Islet of Langerhans (tissue), 1 donor: ENCODE measurements around the gene OR51E1.

ENCODE experiments used
- FAIRE-seq: peaks from one replicate; lab custom pipeline; 2011; peaks lifted over from hg19 to GRCh38; lab: Jason Lieb, UNC

The OR51E1 gene

DNA sequence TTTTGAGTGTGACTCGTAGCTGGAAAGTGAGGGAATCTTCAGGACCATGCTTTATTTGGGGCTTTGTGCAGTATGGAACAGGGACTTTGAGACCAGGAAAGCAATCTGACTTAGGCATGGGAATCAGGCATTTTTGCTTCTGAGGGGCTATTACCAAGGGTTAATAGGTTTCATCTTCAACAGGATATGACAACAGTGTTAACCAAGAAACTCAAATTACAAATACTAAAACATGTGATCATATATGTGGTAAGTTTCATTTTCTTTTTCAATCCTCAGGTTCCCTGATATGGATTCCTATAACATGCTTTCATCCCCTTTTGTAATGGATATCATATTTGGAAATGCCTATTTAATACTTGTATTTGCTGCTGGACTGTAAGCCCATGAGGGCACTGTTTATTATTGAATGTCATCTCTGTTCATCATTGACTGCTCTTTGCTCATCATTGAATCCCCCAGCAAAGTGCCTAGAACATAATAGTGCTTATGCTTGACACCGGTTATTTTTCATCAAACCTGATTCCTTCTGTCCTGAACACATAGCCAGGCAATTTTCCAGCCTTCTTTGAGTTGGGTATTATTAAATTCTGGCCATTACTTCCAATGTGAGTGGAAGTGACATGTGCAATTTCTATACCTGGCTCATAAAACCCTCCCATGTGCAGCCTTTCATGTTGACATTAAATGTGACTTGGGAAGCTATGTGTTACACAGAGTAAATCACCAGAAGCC is 11.0 kb downstream of the OR51E1 start:
- FAIRE-seq = no peak

GRCh38 chr11:4658629-4659445 is 15.1 kb downstream of the OR51E1 start:
- no peak for FAIRE-seq

GRCh38 chr11:4662876-4663275 is 19.1 kb downstream of the OR51E1 start:
- no peak for FAIRE-seq

DNA sequence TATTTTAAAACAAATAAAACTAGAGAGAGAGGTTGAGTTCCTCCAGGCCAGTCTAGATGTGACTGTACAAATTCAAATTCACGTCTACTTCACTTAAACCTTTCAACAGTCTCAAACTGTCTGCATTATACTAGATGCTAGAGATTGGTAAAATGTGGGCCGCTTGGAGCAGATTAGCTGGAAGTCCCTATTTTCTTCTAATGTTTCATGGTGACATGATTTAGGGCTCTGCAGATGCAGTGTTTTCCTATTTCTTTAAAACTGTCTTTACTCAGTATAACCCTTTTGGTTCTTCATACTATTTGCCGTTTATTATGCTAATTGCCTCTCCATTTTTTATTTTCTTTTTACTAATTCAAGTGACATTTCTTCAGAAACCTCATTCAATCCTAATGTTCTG is 20.4 kb downstream of the OR51E1 start:
- FAIRE-seq = no peak

GRCh38 chr11:4664786-4665185 is 21.0 kb downstream of the OR51E1 start:
- no peak for FAIRE-seq

DNA sequence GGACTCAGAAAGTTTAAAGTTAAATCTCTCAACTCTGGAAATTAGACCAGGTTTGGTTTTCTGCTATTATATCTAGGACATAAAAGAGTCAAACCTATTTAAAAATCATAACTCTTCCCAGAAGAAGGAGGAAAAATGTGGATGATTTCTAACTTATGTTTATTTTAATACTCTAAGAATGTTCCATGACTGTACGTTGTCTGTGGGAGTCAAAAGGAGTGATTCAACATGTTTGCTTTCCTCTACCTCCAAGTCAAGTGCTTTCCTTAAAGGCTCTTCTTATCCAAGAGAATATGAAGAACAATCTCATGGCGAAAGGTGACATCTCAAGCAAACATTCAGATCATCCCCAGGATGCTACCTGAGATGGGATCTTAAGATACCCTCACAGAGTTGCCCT is 21.6 kb downstream of the OR51E1 start:
- FAIRE-seq = no peak

DNA sequence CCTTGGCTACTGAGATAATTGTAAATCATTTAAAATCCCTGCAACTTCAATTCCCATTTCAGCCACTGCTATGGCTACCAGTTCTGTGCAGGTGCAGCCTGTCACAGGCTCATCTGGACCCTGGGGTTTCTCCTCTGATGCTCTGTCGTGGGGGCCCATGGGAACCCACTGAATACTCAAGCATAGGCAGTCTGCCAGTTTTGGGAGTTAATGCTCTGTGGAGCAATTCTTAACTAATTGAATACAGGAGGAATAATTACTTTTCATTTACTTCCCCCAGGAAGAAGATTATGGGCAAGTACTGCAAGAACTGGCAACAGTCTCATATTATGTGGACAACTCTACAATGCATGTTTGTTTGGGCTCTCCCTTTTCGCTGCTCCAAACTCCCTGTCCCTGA is 28.0 kb downstream of the OR51E1 start:
- FAIRE-seq = no peak

DNA sequence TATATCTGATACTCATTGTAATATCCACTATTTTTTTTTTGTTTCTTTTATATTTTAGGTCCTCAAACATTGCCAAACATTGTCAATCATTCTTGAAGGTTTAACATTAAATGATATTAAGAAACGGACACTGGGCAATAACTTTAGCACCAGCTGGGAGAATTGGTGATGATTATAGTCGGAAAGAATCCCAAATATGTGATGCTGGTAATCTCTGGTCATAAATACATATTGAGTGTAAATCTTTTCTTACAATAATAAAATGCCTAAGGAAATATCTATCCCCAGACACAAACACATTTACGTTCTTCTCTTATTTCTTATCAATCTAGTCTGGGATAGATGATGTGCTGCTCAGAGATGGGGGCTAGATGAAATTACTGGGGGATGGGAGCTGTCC is 28.7 kb downstream of the OR51E1 start:
- FAIRE-seq = no peak

GRCh38 chr11:4673781-4674180 is 30.0 kb downstream of the OR51E1 start:
- FAIRE-seq = no peak

GRCh38 chr11:4677948-4678347 is 34.2 kb downstream of the OR51E1 start:
- FAIRE-seq = no peak

DNA sequence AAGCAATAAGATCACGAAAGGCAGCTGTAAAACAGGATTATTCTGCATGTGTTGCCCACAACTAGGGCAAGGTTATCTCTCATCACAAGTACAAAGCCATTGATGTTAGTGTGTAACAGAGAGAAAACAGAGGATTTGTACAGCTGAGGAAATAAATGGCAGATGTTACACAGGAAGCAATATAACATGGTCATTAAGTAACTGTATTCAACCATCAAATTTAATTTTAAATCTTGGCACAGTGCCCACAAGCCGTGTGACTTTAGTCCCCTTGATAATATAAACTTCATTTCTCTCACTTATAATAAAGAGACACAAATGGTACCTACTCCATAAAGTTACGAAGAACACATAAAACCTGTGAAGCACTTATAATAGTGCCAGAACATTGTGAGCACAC is 36.6 kb downstream of the OR51E1 start:
- no peak for FAIRE-seq

DNA sequence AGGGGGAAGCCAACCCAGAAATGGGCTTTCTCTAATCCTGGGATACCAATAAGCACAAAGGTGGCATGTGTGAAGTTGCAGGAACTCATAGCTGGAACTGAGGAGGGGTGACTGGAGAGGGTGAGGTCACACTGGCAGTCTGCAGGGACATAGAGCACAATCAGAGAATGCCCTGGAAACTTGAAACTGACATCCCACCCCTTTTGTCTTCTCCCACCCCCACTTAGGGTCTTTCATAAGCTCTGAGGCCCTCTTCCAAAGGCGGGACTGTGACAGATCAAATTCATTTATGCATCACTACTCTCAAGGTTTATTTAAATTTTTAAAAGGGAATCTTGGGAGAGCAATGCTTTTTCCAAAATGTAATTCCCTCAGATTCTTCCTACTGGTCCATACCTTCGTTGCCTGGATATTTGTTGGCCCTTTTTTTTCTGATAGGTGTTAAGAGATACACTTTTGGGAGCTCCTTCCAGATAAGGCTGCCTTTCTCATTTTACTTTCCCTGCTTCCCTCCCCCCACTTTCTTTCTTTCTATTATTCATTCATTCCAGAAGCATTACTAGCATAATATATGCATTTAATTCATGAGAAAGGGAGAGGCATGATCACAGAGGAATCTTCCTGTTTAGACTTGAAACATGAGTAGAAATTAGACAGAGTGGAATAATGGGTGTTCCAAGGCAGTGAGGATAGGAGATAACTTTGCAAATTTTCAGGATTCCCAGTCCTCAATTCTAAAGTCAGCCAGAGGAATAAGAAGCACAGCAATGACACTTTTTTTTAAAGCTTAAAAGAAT is 39.0 kb downstream of the OR51E1 start:
- FAIRE-seq = no peak

DNA sequence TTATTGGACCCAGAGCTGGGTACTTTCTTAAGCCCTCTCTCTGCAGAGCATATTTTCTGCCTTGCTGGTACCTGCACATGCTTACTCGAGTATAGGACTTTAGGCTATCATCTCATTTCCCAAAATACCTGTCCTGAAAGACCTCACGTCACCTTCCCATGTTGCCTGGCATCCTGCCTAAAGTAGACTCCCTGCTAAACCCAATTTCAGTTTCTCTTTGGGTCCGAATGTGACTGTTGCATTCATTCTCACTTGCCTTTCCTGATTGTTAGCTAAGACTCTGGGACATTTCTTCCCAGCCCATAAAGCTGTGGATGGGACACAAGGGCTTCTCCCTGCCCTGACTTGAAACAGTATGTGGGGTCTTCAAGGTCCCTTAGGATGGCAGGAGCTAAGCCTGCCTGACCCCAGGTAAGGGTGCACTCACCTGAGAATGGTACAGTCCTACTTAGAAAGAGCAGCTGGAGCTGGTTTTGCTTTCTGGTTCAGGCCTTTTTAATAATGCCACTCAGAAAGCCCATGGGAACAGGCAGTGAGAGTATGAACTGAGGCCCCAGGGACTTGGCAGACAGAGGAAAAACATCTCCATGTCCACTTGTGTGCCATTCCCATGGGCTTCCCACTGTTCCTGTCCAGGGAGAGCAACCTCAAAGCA is 41.0 kb downstream of the OR51E1 start:
- no peak for FAIRE-seq

- FAIRE-seq = no peak
These were observed 51.7 kb downstream of the OR51E1 start for GRCh38 chr11:4695442-4695841.

DNA sequence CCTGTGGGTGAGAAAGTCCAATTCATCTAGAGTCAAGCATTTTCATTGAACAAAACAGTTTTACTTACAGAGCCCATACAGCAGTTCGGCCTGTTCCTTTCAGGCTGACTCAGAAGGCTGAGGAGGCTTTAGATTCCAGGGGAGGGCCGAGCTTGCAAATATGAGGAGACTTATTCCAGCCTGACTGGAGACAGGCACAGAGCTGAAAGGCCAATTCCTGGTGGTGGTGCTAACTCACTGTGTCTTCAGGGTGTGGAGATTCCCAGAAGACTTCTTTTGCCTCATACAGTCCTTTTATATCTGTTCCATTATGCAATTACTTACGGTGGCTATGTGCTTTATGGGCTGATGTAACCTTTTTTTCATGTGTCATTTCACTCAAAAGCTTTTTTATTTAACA is 53.8 kb downstream of the OR51E1 start, which contains the start of gene OR51E2:
Gene OR51E2 (minus strand): TSS at position 269 of the 400 bp plus-strand sequence. CDS start 15,142 bp downstream, outside the sequence.
- FAIRE-seq = no peak

DNA sequence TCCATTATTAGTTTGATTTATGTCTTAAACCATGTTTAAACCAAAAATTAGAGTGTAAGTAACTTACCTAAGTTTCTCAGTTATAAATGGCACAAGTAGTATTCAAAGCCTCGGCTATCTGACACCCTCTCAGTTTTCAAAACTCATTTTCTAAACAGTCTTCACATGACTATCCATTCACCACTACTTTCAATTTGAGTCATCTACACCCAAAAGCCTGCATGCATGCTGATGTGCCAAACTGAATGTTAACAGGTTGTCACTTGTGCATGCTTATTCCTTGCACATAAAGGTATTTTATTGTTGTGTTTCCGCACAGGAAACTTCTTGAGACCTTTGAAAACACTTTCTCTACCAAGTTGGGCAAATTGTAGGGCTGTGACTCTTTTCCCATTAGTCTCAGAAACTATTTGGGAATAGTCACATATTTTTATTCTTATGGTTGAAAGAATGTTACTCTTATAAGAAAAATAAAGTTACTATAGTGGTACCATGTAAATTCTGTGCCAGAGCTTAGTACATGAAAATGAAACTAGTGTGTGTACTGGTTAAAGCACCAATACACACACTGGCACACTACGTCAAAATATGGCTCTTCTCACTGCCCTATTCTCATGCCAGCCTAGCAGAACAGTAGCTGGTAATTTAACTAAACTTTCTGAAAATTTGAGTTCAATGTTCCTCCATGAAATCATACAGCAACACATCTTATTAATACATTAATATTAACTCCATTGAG is 56.1 kb downstream of the OR51E1 start:
- no peak for FAIRE-seq

GRCh38 chr11:4700436-4700820 is 56.6 kb downstream of the OR51E1 start:
- FAIRE-seq = no peak

DNA sequence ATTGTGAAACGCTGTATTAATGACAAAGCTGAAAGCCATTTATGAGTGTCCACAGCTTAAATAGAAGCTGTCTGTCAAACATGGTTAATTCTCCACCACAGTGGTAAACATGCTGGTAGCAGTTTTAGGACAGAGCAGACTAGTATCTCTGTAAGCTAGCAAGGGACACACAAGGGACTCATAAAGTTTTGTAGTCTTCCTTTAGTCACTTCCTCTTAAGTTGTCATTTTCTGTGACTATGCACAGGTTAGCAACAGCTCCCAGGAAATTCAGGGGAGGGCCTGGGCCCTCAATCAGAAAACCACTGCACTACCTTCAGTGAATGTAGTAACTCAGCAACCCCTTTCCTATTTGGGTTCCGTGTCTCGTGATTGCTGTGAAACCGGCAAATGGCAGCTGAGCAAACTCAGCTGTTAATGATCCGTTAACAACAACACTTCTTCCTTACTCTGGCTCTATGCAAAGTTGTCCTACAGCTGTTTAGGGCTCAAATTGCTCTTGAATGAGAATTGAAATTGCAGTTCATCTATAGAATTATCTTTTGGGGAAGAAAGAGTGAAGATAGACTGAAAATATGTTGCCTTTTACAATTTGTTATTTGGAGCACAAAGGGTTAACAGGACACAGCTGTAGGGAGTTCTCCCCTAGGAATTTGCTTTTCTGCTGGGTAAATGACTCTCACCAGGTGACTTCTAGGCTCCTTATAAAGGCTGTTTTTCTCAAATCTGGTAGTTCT is 60.4 kb downstream of the OR51E1 start, which contains the start of gene MMP26:
Gene MMP26 (plus strand): TSS at position 731 of the 736 bp plus-strand sequence.
- peak; percentile 94 for FAIRE-seq

DNA sequence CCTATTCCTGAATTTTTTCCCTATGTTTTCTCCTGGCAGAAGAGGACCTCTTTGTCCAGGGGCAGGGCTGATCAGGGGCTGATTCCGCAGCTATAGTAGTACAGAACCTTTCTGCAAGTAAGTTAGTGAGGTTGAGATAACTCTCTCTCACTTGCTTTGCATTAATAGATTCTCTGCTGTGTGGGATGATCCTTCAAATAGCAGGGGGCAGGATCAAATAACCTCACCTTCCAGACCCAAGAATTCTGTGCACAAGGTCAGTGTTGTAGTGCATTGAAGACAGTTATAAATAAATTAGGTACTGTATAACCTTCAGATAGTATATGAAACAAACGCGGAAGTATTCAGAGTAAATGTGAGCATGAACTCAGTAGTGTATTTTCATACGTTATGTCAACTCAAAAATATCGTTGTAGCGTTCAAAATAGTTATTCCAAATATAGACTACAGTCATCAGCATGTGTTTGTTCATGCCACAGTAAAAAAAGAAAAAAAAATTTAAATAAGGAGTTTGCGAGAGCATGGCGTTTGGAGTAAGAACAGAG is 61.1 kb downstream of the OR51E1 start:
- no peak for FAIRE-seq
